HepG2 (cell line): ENCODE data around the gene POPDC2.

Experiments used
- CBX2 ChIP-seq, 2 experiments: fragments of 200-600 bp in 1 of 2; sonication (generic); formaldehyde crosslinking in 1 of 2; IDR thresholded peaks; 2 replicates each; pipeline versions ENCODE4 v1.7.0 to v1.8.1; 2018 to 2022; ENCODE audit warnings: low read depth in 2 of 2, low read length in 1 of 2, mild to moderate bottlenecking in 1 of 2, missing genetic modification reagents in 1 of 2
- EP300 ChIP-seq, 3 experiments: sonication (generic) in 1 of 3; formaldehyde crosslinking in 1 of 3; IDR thresholded peaks; 2 replicates each; pipeline versions ENCODE4 v1.5.1 to v1.6.1; 2011 to 2020; ENCODE audit warnings: low read depth in 2 of 3, low read length in 2 of 3, borderline replicate concordance in 1 of 3, improper control_type of control experiment in 1 of 3, mild to moderate bottlenecking in 1 of 3, missing genetic modification reagents in 1 of 3, moderate library complexity in 1 of 3
- FOXK2 ChIP-seq: fragments of 450-650 bp; IDR thresholded peaks from 2 replicates; pipeline ENCODE4 v1.6.1; 2016
- HDAC2 ChIP-seq: sonication (generic); formaldehyde crosslinking; IDR thresholded peaks from 2 replicates; pipeline ENCODE4 v1.4.0; 2020; ENCODE audit warnings: missing genetic modification reagents
- POLR2A ChIP-seq, 2 experiments: IDR thresholded peaks; 2 replicates each; pipeline ENCODE4 v1.6.1; 2011; ENCODE audit warnings: low read depth in 2 of 2, low read length in 2 of 2, mild to moderate bottlenecking in 1 of 2, moderate library complexity in 1 of 2; ENCODE audit not compliant: insufficient read depth in 1 of 2
- POLR2AphosphoS5 ChIP-seq: IDR thresholded peaks from 2 replicates; pipeline ENCODE4 v1.6.1; 2012; ENCODE audit warnings: low read depth, low read length
- SP2 ChIP-seq: sonication (generic); formaldehyde crosslinking; IDR thresholded peaks from 2 replicates; pipeline ENCODE4 v1.5.1; 2020; ENCODE audit warnings: mild to moderate bottlenecking, missing genetic modification reagents
- TAF1 ChIP-seq: sonication (generic); formaldehyde crosslinking; IDR thresholded peaks from 2 replicates; pipeline ENCODE4 v1.4.0; 2020; ENCODE audit warnings: missing genetic modification reagents
- ZNF282 ChIP-seq: fragments of 450-650 bp; IDR thresholded peaks from 2 replicates; pipeline ENCODE4 v1.6.1; 2018; ENCODE audit not compliant: partially characterized antibody
- ZNF326 ChIP-seq: sonication (generic); formaldehyde crosslinking; IDR thresholded peaks from 2 replicates; pipeline ENCODE4 v1.4.0; 2020; ENCODE audit warnings: missing genetic modification reagents, borderline replicate concordance
- TF ChIP-seq, protein P1 (sequence below): sonication (generic); formaldehyde crosslinking; IDR thresholded peaks from 2 replicates; pipeline ENCODE4 v1.5.0; 2020; ENCODE audit warnings: mild to moderate bottlenecking, missing genetic modification reagents, moderate library complexity

DNA sequence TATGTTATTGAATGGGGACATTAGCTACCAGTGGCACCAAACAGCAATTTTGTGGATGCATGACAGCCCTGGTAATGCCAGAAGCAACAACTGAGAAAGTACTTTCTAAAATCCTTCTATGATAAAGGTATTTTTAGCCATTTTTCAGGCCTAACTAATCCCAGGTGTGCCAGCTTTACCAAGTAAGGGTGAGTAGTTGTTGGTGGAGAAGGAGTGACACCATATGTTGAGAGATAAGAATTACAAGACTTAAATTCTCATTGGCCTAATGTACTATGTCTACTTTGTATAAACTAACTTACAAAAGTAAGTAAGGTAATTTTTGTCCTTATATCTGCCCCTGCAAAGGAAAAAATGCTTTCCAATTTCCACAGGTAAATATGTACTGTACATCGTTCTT is 20.9 kb upstream of the POPDC2 start:
- TF ChIP-seq, protein P1, sequence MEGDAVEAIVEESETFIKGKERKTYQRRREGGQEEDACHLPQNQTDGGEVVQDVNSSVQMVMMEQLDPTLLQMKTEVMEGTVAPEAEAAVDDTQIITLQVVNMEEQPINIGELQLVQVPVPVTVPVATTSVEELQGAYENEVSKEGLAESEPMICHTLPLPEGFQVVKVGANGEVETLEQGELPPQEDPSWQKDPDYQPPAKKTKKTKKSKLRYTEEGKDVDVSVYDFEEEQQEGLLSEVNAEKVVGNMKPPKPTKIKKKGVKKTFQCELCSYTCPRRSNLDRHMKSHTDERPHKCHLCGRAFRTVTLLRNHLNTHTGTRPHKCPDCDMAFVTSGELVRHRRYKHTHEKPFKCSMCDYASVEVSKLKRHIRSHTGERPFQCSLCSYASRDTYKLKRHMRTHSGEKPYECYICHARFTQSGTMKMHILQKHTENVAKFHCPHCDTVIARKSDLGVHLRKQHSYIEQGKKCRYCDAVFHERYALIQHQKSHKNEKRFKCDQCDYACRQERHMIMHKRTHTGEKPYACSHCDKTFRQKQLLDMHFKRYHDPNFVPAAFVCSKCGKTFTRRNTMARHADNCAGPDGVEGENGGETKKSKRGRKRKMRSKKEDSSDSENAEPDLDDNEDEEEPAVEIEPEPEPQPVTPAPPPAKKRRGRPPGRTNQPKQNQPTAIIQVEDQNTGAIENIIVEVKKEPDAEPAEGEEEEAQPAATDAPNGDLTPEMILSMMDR, result peak; percentile 68
- TF ChIP-seq CBX2 (IDR thresholded peaks at IDR 0.05; ENCODE audit: low read depth, low read length) (no peak), CBX2 (CRISPR knock-in tag; IDR thresholded peaks at IDR 0.05; ENCODE audit: low read depth) (no peak), POLR2A (IDR thresholded peaks at IDR 0.05; ENCODE audit: insufficient read depth in 1 of 2, low read depth in 2 of 2, low read length in 2 of 2) (no peak), ZNF326 (CRISPR knock-in tag) (no peak), TAF1 (no peak), POLR2AphosphoS5 (no peak), EP300 (IDR thresholded peaks at IDR 0.05; ENCODE audit: low read depth in 2 of 2, low read length in 2 of 2) (no peak), EP300 (CRISPR knock-in tag; IDR thresholded peaks at IDR 0.05; ENCODE audit: borderline replicate concordance) (no peak), SP2 (no peak), HDAC2 (no peak), ZNF282 (no peak), FOXK2 (no peak)
